Bronchial epithelial cell (primary cell): ENCODE measurements around the gene TNFRSF21. TPM values are rescaled to one million over a fixed set of nuclear protein-coding genes. Genes with fewer than 3 reads are reported as not detected.

Experiments
- DNase-seq: peaks from one replicate; pipeline ENCODE4 v3.0.0-alpha.2; 2010; ENCODE audit warnings: low read depth
- FAIRE-seq: peaks from 2 replicates; lab custom pipeline; 2011; peaks lifted over from hg19 to GRCh38; lab: Jason Lieb, UNC
- H3K27me3 ChIP-seq: 2 replicates; pipeline ENCODE4 v1.5.1; 2011; ENCODE audit warnings: low read length; ENCODE audit not compliant: control insufficient read depth, insufficient read depth
- H3K36me3 ChIP-seq: 2 replicates; pipeline ENCODE4 v1.5.1; 2011; ENCODE audit warnings: low read length; ENCODE audit not compliant: control insufficient read depth, insufficient read depth
- H3K4me3 ChIP-seq: 2 replicates; pipeline ENCODE4 v1.5.1; 2011; ENCODE audit warnings: mild to moderate bottlenecking, low read depth, low read length, control low read depth
- CTCF ChIP-seq: IDR thresholded peaks from 2 replicates; pipeline ENCODE4 v1.5.1; 2011; ENCODE audit warnings: mild to moderate bottlenecking, moderate library complexity, low read length, control low read depth, inconsistent platforms; ENCODE audit not compliant: insufficient read depth, severe bottlenecking
- total RNA-seq: library from RNA; depleted of rRNA; stranded (reverse); fragments of >200 nt; gene quantifications from 2 replicates; pipeline ENCODE4 v1.2.1, GENCODE V29; 2014

Gene TNFRSF21
- total RNA-seq, 1 donor from 2014 or later = 42.4 TPM

- DNase-seq = no peak
Measured at GRCh38 chr6:47294990-47295389, 14.7 kb downstream of the TNFRSF21 start.

GRCh38 chr6:47292944-47293343, 16.8 kb downstream of the TNFRSF21 start:
- DNase-seq (peak; percentile 86), FAIRE-seq (peak; percentile 32)

More at GRCh38 chr6:47294990-47295389, 14.7 kb downstream of the TNFRSF21 start:
- Histone ChIP-seq H3K4me3 (no peak overlapping the region), H3K27me3 (no peaks in the 10 kb centered on the region), H3K36me3 (peaks cover 1% of the 10 kb centered on the region)
- no peak for FAIRE-seq
- TF ChIP-seq CTCF = no peak

GRCh38 chr6:47292027-47292426, 17.7 kb downstream of the TNFRSF21 start:
- Histone ChIP-seq H3K27me3 (no peaks in the 10 kb centered on the region), H3K36me3 (peaks cover 4% of the 10 kb centered on the region), H3K4me3 (no peak overlapping the region)
- DNase-seq = no peak
- no peak for TF ChIP-seq CTCF
- FAIRE-seq = no peak

More at GRCh38 chr6:47292944-47293343, 16.8 kb downstream of the TNFRSF21 start:
- TF ChIP-seq CTCF = no peak
- Histone ChIP-seq H3K36me3 (peaks cover 4% of the 10 kb centered on the region), H3K27me3 (no peaks in the 10 kb centered on the region), H3K4me3 (no peak overlapping the region)

GRCh38 chr6:47290124-47290834, 19.4 kb downstream of the TNFRSF21 start:
- Histone ChIP-seq H3K27me3 (no peaks in the 10 kb centered on the region), H3K4me3 (no peak overlapping the region), H3K36me3 (peaks cover 16% of the 10 kb centered on the region)
- TF ChIP-seq CTCF = no peak
- DNase-seq (no peak), FAIRE-seq (no peak)

- FAIRE-seq = peak; percentile 79
- Histone ChIP-seq H3K36me3 (peaks cover 23% of the 10 kb centered on the region), H3K4me3 (no peak overlapping the region), H3K27me3 (no peaks in the 10 kb centered on the region)
- no peak for TF ChIP-seq CTCF
- no peak for DNase-seq
Measured at GRCh38 chr6:47288267-47289090, 21.2 kb downstream of the TNFRSF21 start.
